GM18520 (cell line): ENCODE data around the gene ZFAND4.
A peak's percentile ranks its signal among the peaks of the same experiment; 100 is the strongest.
"Not testable (repeated sequence)": the region's sequence is repeated elsewhere in the genome, so short reads cannot be mapped to it uniquely, and the experiment has no call there.

Experiments used
- ATAC-seq: cut with Tn5 transposase; IDR thresholded peaks from one replicate; pipeline ENCODE4 v1.9.1; 2021; ENCODE audit not compliant: unreplicated experiment

ZFAND4 gene

GRCh38 chr10:45672181-45673073 is at the start of gene ZFAND4:
Gene ZFAND4 (minus strand): TSS chr10:45672772. CDS start chr10:45663725, 9,047 bp downstream.
- peak; percentile 96 for ATAC-seq

GRCh38 chr10:45721503-45721902 is 48.9 kb upstream of the ZFAND4 start:
- ATAC-seq = not testable (repeated sequence)

- not testable (repeated sequence) for ATAC-seq
Measured at GRCh38 chr10:45717642-45718041, 45.1 kb upstream of the ZFAND4 start.

- ATAC-seq = not testable (repeated sequence)
Measured at GRCh38 chr10:45717053-45717452, 44.5 kb upstream of the ZFAND4 start.

- not testable (repeated sequence) for ATAC-seq
Measured at GRCh38 chr10:45711223-45711622, 38.7 kb upstream of the ZFAND4 start.

GRCh38 chr10:45710200-45710796 is 37.7 kb upstream of the ZFAND4 start:
- peak; percentile 82 for ATAC-seq

GRCh38 chr10:45678467-45678866 is 5.9 kb upstream of the ZFAND4 start:
- not testable (repeated sequence) for ATAC-seq

GRCh38 chr10:45675388-45675787 is 2.8 kb upstream of the ZFAND4 start:
- no peak for ATAC-seq

- ATAC-seq = no peak
Measured at GRCh38 chr10:45673074-45673648, 589 bp upstream of the ZFAND4 start.

GRCh38 chr10:45671300-45671699 is 1.3 kb downstream of the ZFAND4 start:
- ATAC-seq = not testable (repeated sequence)

GRCh38 chr10:45669897-45670296 is 2.7 kb downstream of the ZFAND4 start:
- not testable (repeated sequence) for ATAC-seq

GRCh38 chr10:45660876-45661411 is 11.6 kb downstream of the ZFAND4 start:
- no peak for ATAC-seq

- ATAC-seq = no peak
Measured at GRCh38 chr10:45657033-45657926, 15.3 kb downstream of the ZFAND4 start.

GRCh38 chr10:45655219-45655618 is 17.4 kb downstream of the ZFAND4 start:
- no peak for ATAC-seq

GRCh38 chr10:45654753-45655141 is 17.8 kb downstream of the ZFAND4 start:
- ATAC-seq = not testable (repeated sequence)

- no peak for ATAC-seq
Measured at GRCh38 chr10:45653454-45653853, 19.1 kb downstream of the ZFAND4 start.

- no peak for ATAC-seq
Measured at GRCh38 chr10:45652511-45652910, 20.1 kb downstream of the ZFAND4 start.

GRCh38 chr10:45649296-45649695 is 23.3 kb downstream of the ZFAND4 start:
- ATAC-seq = no peak

GRCh38 chr10:45647118-45647517 is 25.5 kb downstream of the ZFAND4 start:
- ATAC-seq = no peak

GRCh38 chr10:45646384-45647050 is 26.1 kb downstream of the ZFAND4 start:
- ATAC-seq = no peak
